C1 segment of cervical spinal cord (tissue), 14 donors: ENCODE data around the gene KCNMA1.
A peak's percentile ranks its signal among the peaks of the same experiment; 100 is the strongest.

Experiments used
- DNase-seq, 14 donors: peaks; one replicate each; lab custom pipeline; 2025; lab: John Stamatoyannopoulos, UW

The KCNMA1 gene

GRCh38 chr10:76925636-76926405, 711.8 kb downstream of the KCNMA1 start:
- no peak for DNase-seq

GRCh38 chr10:76922666-76923065, 714.9 kb downstream of the KCNMA1 start:
- no peak for DNase-seq

DNA sequence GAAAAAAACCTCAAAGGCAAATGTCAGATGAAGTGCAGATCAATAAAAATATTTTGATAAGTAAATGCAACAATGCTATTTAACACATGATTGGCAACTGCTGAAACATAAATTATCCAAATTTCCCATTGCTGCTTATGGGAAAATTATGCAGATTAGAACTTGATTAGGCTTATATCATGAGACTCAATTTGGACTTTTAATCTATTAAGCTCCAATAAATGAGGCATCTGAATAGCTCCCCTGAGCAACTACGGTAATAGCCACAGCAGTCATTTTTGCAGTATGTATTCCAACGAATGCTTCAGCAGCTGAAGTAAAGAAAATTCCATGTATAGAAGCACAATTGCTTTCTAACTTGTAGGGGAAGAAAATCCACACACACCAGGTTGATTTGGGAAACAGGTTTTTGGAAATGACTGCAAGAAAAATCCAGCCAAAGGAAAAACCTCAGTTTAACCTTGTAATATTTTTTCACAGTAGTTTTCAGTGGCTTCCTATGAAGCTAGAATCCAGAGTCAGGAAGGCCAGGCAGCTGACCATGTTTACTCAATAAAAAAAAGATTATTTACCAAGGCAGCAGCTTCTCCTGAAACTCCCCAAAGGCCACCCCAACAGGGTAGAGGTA, 716.1 kb downstream of the KCNMA1 start:
- DNase-seq = no peak

DNA sequence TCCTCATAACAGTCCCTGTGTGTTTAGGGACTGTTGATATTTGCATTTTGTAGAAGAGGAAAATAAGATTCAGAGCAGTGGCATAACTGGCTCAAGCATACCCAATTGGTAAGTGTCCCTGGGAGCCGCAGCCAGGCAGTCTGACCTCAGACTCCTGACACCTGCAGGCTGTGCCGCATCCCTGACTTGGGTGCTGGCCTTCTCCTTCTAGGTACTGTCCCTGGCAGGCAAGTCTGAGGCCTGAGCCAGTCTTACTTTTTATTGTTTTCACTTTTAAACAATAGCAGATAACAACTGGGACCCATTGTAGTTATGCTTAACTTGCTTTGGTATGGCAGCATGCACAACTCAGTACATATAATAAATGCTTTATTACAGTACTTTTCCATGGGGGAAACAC, 717.0 kb downstream of the KCNMA1 start:
- no peak for DNase-seq

DNA sequence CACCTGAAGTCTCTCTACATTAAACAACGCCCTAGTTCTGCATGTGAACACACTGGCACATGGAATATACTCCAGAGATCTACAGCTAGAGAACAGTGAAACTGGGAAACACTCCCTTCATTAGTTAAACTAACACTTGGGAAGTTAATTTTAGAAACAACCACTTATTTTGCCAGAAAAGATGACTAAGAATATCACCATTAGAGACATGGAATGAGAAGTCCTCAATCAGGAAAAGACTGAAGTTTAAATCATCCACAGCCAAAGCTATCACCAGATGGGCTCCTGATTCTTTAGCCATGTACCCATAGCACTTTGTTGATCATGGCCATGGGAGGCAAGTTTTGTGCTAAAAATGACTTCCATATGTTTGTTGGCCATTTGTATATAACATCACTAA, 719.5 kb downstream of the KCNMA1 start:
- no peak for DNase-seq

DNA sequence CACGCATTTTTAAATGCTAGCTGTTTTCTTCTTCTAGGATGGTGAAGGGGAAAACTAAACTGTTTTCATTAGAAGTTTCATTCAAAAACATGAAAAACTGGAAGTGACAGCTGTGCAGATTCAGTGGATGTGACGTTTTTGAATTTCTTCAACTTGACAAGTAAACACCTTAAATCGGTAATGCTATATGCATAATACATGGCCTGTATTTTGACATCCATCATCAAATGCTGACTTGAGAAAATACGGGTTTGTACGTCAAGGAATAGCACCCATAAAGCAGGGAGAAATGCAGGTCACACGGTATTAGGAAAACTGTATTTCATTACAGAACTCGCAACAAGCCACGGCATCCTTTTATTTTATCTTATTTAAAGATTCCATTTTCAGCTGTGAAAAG, 720.5 kb downstream of the KCNMA1 start:
- DNase-seq = no peak

GRCh38 chr10:76916536-76916935, 721.1 kb downstream of the KCNMA1 start:
- no peak for DNase-seq

DNA sequence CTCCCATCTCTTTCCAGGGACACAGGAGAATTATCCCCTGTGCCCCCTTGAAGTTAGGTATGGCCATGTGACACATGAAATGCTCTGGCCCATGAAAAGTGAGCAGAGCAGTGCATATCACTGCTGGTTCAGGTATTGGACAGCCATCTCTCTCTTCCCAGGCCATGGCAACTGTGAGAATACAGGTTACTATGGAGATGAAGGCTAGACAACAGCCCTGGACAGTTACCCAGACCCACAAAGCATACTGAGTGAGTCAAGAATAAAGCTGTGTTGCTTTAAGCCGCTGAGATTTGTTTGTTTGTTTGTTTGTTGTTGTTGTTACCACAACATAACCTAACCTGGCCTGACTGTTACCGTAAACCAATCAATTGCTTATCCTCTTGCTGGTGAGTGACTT, 722.3 kb downstream of the KCNMA1 start:
- no peak for DNase-seq

DNA sequence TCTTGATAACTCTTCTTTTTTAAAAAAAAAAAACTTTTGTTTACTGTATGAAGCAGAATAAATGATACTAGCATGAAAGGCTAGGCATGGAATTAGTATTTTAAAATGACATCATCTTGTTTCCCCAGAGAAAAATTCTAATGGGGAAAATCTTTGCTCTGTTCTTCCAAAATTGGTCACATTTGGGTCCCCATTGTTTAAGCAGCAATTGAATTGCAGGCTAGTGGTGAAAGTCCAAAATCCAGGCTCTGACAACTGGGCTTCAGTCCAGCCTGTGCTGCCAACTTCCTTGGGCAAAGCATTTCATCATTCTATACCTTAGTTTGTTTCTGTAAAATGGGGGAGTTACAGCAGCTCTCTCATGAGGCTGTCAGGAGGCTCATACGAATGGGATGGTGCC, 726.4 kb downstream of the KCNMA1 start:
- peak in 2 of 14 donors; percentile 2 to 5 for DNase-seq

DNA sequence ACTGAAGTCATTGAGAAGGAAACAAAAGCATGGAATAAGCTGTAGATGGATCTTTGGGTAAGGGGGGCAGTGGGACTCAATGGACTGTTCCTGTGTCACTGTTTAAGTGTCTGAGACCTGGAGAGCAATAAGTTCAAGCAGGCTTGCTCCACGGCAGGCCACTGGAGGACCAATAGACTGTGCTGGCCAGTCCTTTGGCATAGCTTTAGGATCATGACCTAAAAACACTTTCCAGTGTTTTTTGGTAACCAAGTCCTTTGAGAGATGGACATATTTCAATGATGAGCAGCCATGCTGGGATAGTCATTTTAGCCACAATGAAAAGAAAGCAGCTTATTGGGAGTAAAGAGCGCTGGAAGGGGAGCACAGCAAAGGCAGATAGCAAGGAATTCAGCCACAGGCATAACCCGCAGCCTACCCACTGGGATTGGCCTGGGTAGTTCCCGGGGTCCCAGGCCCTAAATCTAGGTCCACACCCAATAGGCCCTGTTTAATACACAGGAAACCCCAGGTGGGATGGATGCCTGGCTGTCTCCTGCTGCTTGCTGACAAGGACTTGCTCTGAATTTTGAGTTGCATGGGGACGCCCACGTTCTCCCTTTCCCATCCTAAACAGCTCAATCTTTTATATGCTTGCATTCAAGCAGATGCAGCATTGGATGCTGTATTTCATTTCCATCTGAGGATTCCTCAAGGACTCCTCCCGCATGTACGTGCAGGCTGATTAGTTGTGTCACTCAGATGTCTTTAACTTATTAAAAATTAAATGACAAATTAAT, 727.2 kb downstream of the KCNMA1 start:
- DNase-seq = no peak

DNA sequence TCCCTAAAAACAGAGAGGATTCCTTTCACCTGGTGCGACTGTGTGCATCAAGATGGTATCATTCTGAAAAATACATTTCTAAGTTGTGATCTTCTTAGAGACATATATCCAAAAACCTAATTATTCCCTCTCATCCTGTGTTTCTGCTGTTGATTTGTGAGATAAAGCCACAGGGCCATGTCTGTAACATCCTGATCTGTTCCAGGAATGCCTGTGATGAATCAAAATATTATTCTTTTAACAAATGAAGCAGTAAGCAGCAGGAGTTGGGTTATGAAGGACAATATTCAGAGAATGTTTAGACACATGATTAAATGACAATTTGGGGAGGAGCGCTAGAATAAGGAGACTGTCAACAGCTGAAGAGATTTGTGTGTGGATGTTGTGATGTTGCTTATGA, 731.4 kb downstream of the KCNMA1 start:
- no peak for DNase-seq

- no peak for DNase-seq
Measured at GRCh38 chr10:76905251-76905650, 732.4 kb downstream of the KCNMA1 start.

DNA sequence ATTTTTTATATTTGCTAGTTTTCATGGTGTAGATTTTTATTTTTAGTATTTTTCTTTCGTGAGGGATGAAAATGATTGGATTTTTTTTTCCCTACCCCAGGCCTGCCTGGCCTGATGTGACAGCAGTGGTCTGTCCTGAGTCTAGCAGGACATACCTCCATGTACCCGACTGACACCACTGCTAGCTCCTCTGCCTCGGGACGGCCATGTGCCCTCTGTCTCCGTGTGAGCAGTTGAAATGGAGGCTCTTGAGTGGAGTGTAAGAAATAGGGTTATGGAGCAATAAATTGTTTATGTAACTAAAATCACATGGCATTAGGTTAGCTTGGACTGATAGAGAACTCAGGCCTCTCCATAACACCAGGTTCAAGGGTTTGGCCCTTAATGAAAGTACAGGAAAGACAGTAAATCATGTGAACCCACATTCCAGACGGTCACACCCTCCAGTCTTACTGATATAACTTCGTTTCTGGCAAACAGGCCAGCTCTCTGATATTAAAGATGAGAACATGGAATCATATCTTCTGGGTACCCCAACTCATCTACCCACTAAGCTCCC, 734.1 kb downstream of the KCNMA1 start:
- no peak for DNase-seq

- no peak for DNase-seq
Measured at GRCh38 chr10:76902949-76903348, 734.7 kb downstream of the KCNMA1 start.

DNA sequence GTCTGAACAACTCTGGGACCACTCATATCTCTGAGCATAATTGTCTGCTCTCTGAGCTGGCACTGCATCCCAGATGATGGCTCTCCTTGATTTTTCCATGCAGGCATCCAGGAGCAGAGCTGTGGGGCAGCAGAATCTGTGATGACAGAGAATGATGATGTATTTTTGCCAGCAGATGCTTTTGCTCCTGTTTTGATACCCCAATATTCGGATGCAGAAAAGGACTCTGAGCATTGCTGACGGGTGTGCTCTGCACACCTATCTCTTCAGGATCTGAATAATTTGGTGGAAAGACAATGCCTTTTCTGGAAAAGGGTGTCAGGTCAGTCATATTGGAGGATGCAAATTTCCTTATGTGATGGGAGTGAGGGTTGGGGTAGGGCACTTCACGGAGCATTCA, 735.9 kb downstream of the KCNMA1 start:
- DNase-seq = no peak

DNA sequence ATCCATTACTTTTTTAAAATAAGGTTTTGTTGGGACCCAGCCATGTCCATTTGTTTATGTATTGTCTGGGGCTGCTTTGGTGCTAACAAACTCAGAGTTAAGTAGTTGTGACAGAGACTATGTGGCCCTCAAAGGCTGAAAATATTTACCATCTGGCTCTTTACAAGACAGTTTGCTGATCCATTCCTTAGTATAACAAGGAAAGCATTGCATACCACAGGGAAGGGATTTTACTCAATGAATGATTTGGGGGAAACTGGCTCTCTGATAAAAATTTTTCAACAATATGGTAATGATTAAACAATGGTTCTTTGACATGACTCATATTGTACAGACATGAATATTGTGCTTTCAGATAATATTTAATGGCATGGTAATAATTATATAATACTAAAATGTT, 738.1 kb downstream of the KCNMA1 start:
- no peak for DNase-seq

DNA sequence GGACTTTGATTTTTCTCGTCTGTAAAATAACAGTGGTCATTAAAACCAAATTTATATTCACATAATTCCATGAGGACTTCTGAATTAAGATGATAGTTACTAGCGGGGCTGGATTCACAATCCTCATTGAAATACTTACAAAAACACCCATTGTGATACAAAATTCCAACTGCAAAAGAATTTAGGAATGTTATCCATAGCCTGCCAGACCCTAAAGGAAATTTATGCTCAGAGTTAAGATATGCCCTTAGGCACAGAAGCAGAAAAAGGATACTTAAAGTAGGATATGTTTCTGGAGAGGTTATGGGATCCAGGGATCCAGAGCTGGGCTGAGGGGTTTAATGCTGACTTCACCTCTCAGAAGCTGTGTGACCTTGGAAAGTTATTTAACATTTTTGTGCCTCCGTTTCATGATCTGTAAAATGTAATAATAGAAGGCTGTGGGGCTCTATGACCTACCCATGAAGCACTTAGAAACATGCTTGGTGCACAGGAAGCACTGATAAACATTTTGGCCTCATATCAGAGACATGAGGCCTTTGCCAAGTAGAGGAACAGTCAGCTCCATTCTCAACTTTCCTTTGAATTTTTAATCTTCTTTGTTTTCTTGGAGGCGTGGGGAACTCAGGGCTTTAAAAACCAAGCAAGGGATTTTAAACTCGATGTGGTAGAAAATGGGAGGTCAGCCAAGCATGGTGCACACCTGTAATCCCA, 744.7 kb downstream of the KCNMA1 start:
- no peak for DNase-seq

- DNase-seq = no peak
Measured at GRCh38 chr10:76887223-76888010, 750.2 kb downstream of the KCNMA1 start.

DNA sequence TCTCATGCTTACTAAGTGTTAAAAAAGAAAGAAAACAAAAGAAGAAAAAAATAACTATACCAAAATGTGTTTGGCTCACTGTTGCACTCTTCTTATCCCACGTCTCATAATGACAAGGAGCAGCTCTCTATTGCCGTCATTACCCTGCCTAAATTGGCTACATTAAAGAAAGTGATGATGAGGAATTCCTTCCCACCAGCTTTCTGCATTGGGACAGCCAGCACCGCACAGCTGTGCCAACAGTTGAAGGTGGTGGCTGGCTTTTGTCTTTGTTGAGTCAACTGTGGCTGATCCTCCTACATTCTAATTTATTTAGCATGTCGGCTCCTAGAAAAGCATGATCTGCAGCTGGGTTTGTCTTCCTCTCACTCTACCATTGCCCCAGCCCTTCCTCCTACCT, 751.8 kb downstream of the KCNMA1 start:
- no peak for DNase-seq

- DNase-seq = no peak
Measured at GRCh38 chr10:76884673-76885275, 752.8 kb downstream of the KCNMA1 start.
